DND-41 (cell line): Measurements from ENCODE around the gene ATP8A2.

Source experiments
- CTCF ChIP-seq: IDR thresholded peaks from 2 replicates; pipeline ENCODE4 v1.5.1; 2012; ENCODE audit warnings: borderline replicate concordance, low read length, moderate library complexity, mild to moderate bottlenecking; ENCODE audit not compliant: poor library complexity, severe bottlenecking; ENCODE audit errors: extremely low read depth
- EZH2 ChIP-seq: IDR thresholded peaks from 3 replicates; pipeline ENCODE4 v1.6.1; 2012; ENCODE audit warnings: borderline replicate concordance, low read depth, mild to moderate bottlenecking, moderate library complexity, low read length, inconsistent platforms; ENCODE audit not compliant: severe bottlenecking

DNA sequence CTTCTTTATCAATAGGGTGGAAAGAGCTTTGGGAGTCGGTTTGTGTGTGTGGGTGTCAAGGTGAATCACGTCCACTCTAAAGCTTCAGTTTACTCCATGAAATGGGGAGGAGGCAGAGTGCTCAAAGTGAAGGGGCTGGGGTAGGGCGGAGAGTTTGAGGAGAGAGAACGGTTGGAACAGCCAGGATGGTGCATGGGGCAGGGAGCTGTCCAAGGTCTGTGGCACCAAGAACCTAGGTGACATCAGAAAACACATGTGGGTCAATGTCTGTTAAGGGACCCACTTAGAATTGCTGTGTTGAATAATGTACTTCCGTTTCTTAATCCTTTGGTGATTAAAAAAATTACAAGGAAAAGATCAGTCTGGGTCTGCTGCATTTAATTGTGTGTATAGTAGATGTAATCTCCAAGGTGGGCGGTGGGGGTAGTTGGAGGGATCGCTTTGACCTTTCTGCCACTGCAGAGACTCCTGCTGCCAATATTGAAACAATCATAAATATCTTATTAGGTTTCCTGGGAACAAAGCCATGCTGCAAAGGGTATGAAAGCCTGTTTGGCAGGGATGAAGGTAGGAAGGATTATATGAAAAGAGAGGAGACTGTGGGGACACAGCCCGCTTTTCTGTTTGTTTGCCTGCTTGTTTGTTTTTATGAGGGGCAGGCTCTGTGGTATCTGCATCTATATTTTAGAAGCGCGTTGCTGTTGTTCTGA, 122.3 kb downstream of the ATP8A2 start:
- TF ChIP-seq CTCF (no peak), EZH2 (no peak)
